K562 (cell line): Measurements from ENCODE around the gene COG7. TPM values are rescaled to one million over a fixed set of nuclear protein-coding genes. Genes with fewer than 3 reads are reported as not detected.
"Not testable (repeated sequence)": the region's sequence is repeated elsewhere in the genome, so short reads cannot be mapped to it uniquely, and the experiment has no call there.

Experiments used
- ATAC-seq: fragments of 200-7000 bp; cut with Tn5 transposase; 3 replicates; pipeline ENCODE4 v1.9.1; 2020; ENCODE audit warnings: moderate library complexity
- BruUV-seq: library from RNA; stranded (reverse); fragments of 400-500 nt; replicated peaks from 2 replicates; lab custom pipeline; 2021; lab: Mats Ljungman, UMichigan
- CTCF ChIA-PET: fragments of 300-600 bp; formaldehyde crosslinking; extraction: SDS; loops from one replicate; lab custom pipeline; 2021; ENCODE audit warnings: low intra/inter-chr PET ratio; lab: Yijun Ruan, JAX
- POLR2A ChIA-PET: fragments of 300-600, 350-650 bp; sonication (Branson Sonifier 250); formaldehyde crosslinking; extraction: SDS; loops from one replicate; lab custom pipeline; 2021; ENCODE audit warnings: antibody characterized with exemption, inconsistent platforms; lab: Yijun Ruan, JAX
- DNase-seq, 4 experiments: peaks; one replicate each; pipeline versions ENCODE4 v3.0.0 to v3.0.0-alpha.2; 2011 to 2018; ENCODE audit warnings: low spot score in 3 of 4, mixed read lengths in 3 of 4; ENCODE audit errors: extremely low read depth in 1 of 4
- FAIRE-seq: peaks from 2 replicates; lab custom pipeline; 2011; peaks lifted over from hg19 to GRCh38; lab: Jason Lieb, UNC
- H2AFZ ChIP-seq: 2 replicates; pipeline ENCODE4 v1.6.0; 2011; ENCODE audit warnings: low read depth, low read length, control low read depth, inconsistent platforms
- H3K27ac ChIP-seq: fragments of 200-600 bp; 3 replicates; pipeline ENCODE4 v1.8.0; 2011; ENCODE audit warnings: low read depth, mild to moderate bottlenecking, control low read depth, inconsistent platforms, low read length, moderate library complexity, mixed read lengths; ENCODE audit errors: extremely low read depth
- H3K27me3 ChIP-seq, 2 experiments: fragments of 300-600 bp in 1 of 2; 2 replicates in 1 of 2; 3 replicates in 1 of 2; pipeline versions ENCODE4 v1.6.0 to v1.8.0; 2011; ENCODE audit warnings: inconsistent platforms in 2 of 2, low read length in 2 of 2, mild to moderate bottlenecking in 1 of 2, mixed read lengths in 1 of 2, moderate library complexity in 1 of 2; ENCODE audit not compliant: control insufficient read depth in 2 of 2, insufficient read depth in 2 of 2
- H3K36me3 ChIP-seq: fragments of 300-600 bp; 3 replicates; pipeline ENCODE4 v1.8.0; 2011; ENCODE audit warnings: mild to moderate bottlenecking, low read length, inconsistent platforms; ENCODE audit not compliant: control insufficient read depth, insufficient read depth
- H3K4me1 ChIP-seq, 2 experiments: fragments of 200-600 bp in 1 of 2; replicated peaks in 1 of 2; 2 replicates in 1 of 2; 3 replicates in 1 of 2; pipeline versions ENCODE4 v1.5.1 to v1.8.0; 2011; ENCODE audit warnings: inconsistent platforms in 2 of 2, low read length in 2 of 2, mild to moderate bottlenecking in 1 of 2, mixed read lengths in 1 of 2, moderate library complexity in 1 of 2; ENCODE audit not compliant: control insufficient read depth in 2 of 2, insufficient read depth in 2 of 2
- H3K4me2 ChIP-seq: 2 replicates; pipeline ENCODE4 v1.6.1; 2011; ENCODE audit warnings: low read length, control low read depth, inconsistent platforms, mixed read lengths; ENCODE audit not compliant: insufficient read depth
- H3K4me3 ChIP-seq: fragments of 200-600 bp; sonication (generic), shearing (Covaris generic); 2 replicates; pipeline ENCODE4 v1.5.1; 2016; ENCODE audit warnings: control low read depth, inconsistent platforms
- H3K79me2 ChIP-seq: fragments of 200-600 bp; 3 replicates; pipeline ENCODE4 v1.8.0; 2011; ENCODE audit warnings: low read length, inconsistent platforms; ENCODE audit not compliant: control insufficient read depth, insufficient read depth
- H3K9ac ChIP-seq, 2 experiments: 2 replicates each; pipeline versions ENCODE4 v1.6.0 to v1.6.1; 2011; ENCODE audit warnings: low read depth in 2 of 2, low read length in 2 of 2, control low read depth in 1 of 2, inconsistent platforms in 1 of 2, mild to moderate bottlenecking in 1 of 2, mixed read lengths in 1 of 2; ENCODE audit not compliant: insufficient read depth in 1 of 2
- H3K9me1 ChIP-seq: one replicate; pipeline ENCODE4 v1.6.0; 2011; ENCODE audit warnings: inconsistent platforms, mild to moderate bottlenecking, low read length, moderate library complexity; ENCODE audit not compliant: control insufficient read depth, insufficient read depth
- H3K9me3 ChIP-seq: replicated peaks from 2 replicates; pipeline ENCODE4 v1.5.1; 2011; ENCODE audit warnings: low read depth, low read length, inconsistent platforms; ENCODE audit not compliant: control insufficient read depth, insufficient read depth
- H4K20me1 ChIP-seq: replicated peaks from 2 replicates; pipeline ENCODE4 v1.6.1; 2011; ENCODE audit warnings: low read length, inconsistent platforms, mixed read lengths; ENCODE audit not compliant: control insufficient read depth, insufficient read depth
- C11orf30 ChIP-seq: fragments of 450-650 bp; IDR thresholded peaks from 2 replicates; pipeline ENCODE4 v1.6.1; 2016; ENCODE audit warnings: low read depth, mild to moderate bottlenecking
- MAFF ChIP-seq: IDR thresholded peaks from 2 replicates; pipeline ENCODE4 v1.6.1; 2012; ENCODE audit warnings: low read length, improper control_type of control experiment
- MAFG ChIP-seq: fragments of 450-650 bp; conservative IDR thresholded peaks from 2 replicates; pipeline ENCODE4 v1.6.1; 2016; ENCODE audit warnings: missing genetic modification characterization, missing compliant biosample characterization
- NFE2 ChIP-seq: IDR thresholded peaks from 2 replicates; pipeline ENCODE4 v1.6.1; 2014; ENCODE audit warnings: antibody characterized with exemption, low read depth
- ZNF316 ChIP-seq: fragments of 450-650 bp; IDR thresholded peaks from 2 replicates; pipeline ENCODE4 v1.6.1; 2016
- WGBS: fragments of 100-300 bp; shearing (Covaris generic); methylation state at CpG from one replicate; pipeline ENCODE4 v1.1.6; 2016; ENCODE audit warnings: low coverage, mixed read lengths; ENCODE audit not compliant: insufficient coverage; ENCODE audit errors: missing lambda C conversion rate; 5-methylcytosine and 5-hydroxymethylcytosine counted together
- in situ Hi-C: fragments of 300-500 bp; cut with MboI; formaldehyde crosslinking; loops from 4 replicates; pipeline ENCODE4 v1.15.0; 2018; ENCODE audit warnings: inconsistent platforms, mixed read lengths
- intact Hi-C: fragments of 100-400 bp; cut with micrococcal nuclease; formaldehyde crosslinking; loops from 2 replicates; pipeline ENCODE4 v1.14.2; 2022
- polyA plus RNA-seq, 8 experiments: library from polyadenylated mRNA; depleted of rRNA in 4 of 8; stranded (reverse) in 5 of 8; unstranded in 3 of 8; fragments of >200 nt; fragmentation: Nextera tagmentation in 2 of 8; fragmentation: Illumina TruSeq in 1 of 8; extraction: Ambion mirVana in 2 of 8; extraction: Trizol in 1 of 8; gene quantifications; 2 replicates each; pipeline versions ENCODE4 v1.2.1 to v1.2.3, GENCODE V29; 2011 to 2014; ENCODE audit warnings: inconsistent platforms in 1 of 8, missing spikeins in 1 of 8
- total RNA-seq, 7 experiments: library from RNA; depleted of rRNA in 6 of 7; stranded (reverse); fragments of >200 nt in 6 of 7; fragmentation: Illumina TruSeq in 2 of 7; extraction: Trizol in 2 of 7; gene quantifications; 2 replicates each; pipeline versions ENCODE4 v1.2.1 to v1.2.3, GENCODE V29; 2011 to 2021; ENCODE audit warnings: low replicate concordance in 1 of 7

The COG7 gene
- total and polyA plus RNA-seq, 9 of the 15 experiments (the other 6 are each of a cell fraction or from before 2014, with no cell fraction given) = 3.8 to 17.6 (median 13.4) TPM

GRCh38 chr16:23437542-23437941 lies 15.4 kb downstream of the COG7 start:
- TF ChIP-seq NFE2 (peak; percentile 39; the same call in 1 of the 2 replicates), C11orf30 (peak; percentile 72), MAFG (tag) (peak; percentile 52; the same call in 1 of the 2 replicates), ZNF316 (peak; percentile 78), MAFF (0 out of 2 replicates have a peak, but pooled peaks have one; percentile 20)
- H3K4me3 ChIP-seq, CTCF ChIA-PET, H3K9me3 ChIP-seq, BruUV-seq, H3K4me2 ChIP-seq, H3K79me2 ChIP-seq, ATAC-seq, H3K27me3 ChIP-seq, FAIRE-seq, H3K9ac ChIP-seq, H4K20me1 ChIP-seq, DNase-seq, H3K9me1 ChIP-seq: not testable (repeated sequence)
- intact Hi-C loops (loop anchor here (5.0 to 10.0 kb wide), 2 partner anchors 70 to 117 kb away; partner anchors contain the start of genes EARS2 and UBFD1), in situ Hi-C loops (loop anchor here (10.0 kb wide), 1 partner anchor 253 kb away; the partner anchor contains the start of gene SCNN1G)
- POLR2A ChIA-PET = interaction anchor here (0.6 to 1.3 kb wide), 5 partner anchors 11 to 564 kb away, joined by 3 to 8 read pairs (median 3); partner anchors contain the start of gene COG7
- H3K27ac ChIP-seq = peak overlapping the region; percentile 27; the same call in 1 of the 3 replicates
- peaks cover 52% of the 10 kb centered on the region for H3K36me3 ChIP-seq
- whole genome bisulfite sequencing = 69% methylated on average over 7 of the region's 7 CpGs
- peak overlapping the region; percentile 22; the same call in 1 of the 2 replicates for H2AFZ ChIP-seq
- H3K4me1 ChIP-seq = peaks cover 10 to 18% of the 10 kb centered on the region in 2 experiments; a peak in 4 of 5 replicates
